Activated gamma-delta T cell (primary cell): Measurements from ENCODE around the gene STAMBPL1.

Experiments used
- DNase-seq: peaks from one replicate; lab custom pipeline; 2025; lab: John Stamatoyannopoulos, UW

Gene STAMBPL1

GRCh38 chr10:88893611-88894010 is 13.6 kb downstream of the STAMBPL1 start:
- no peak for DNase-seq

GRCh38 chr10:88895250-88895649 is 15.2 kb downstream of the STAMBPL1 start:
- no peak for DNase-seq

DNA sequence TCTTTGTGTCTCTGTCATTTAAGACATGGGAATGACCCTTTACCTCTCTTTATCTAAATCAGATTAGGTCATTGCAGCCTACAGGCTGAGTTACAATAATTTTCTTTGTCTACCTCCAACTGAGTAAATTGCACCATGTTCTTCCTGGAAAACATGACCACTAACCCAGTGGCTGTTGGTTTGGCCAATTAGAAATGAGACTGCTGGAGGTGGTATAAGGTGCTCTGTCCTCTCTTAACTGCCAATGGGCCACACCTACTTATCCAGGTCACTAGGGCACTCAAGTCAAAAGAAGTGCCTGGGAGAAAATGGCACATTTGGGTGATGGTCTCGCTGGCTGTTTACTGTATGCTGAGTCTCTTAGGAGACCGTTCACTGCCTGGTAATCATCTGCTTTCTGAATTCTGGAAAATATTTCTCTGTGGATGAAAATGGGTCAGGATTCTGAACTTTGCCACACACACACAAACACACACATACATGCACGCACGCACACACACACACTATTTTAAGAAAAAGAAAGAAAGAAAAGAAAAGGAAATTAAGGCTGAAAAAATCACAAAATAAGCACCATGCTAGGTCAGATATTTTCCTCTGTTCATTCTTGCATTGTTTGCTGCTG is 16.4 kb downstream of the STAMBPL1 start:
- DNase-seq = no peak

DNA sequence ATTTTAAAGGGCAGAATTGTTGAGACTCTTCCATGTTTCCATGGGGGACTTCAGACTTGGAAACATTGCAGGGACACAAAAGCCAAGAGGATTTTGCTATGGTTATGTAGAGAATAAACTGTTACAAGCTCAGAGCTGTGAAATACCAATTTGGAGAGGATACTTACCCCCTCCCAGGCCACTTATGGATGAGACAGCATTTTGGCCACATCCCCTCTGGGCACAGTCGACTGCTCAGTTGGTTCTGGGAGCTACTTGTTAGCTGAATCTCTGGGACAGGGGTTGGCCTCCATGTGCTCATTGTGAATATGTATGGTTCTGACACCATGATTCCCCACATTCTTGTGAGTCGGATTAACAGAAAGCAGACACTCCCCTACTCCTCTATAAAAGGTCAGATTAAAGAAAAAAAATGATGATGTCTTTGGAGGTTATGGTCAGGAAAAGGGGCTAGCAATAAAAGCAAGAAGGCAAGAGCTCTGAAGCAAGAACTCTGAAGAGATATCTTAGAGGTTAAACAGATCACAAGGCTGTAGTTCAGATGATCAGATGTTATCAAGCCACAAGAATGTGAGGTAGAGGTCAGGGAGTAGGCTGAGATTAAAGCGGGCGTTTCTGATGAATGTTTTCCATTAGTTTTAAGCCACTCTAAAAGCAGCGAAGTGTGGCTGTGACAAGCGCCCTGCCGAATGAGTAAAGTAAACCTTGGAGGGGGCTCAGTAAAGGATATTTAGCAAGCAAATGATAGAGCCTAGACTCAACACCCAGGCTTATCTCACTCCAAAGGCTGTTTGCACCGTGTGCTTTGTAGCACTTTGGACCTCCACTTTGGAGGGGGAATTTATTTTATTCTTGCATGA is 17.2 kb downstream of the STAMBPL1 start:
- no peak for DNase-seq

DNA sequence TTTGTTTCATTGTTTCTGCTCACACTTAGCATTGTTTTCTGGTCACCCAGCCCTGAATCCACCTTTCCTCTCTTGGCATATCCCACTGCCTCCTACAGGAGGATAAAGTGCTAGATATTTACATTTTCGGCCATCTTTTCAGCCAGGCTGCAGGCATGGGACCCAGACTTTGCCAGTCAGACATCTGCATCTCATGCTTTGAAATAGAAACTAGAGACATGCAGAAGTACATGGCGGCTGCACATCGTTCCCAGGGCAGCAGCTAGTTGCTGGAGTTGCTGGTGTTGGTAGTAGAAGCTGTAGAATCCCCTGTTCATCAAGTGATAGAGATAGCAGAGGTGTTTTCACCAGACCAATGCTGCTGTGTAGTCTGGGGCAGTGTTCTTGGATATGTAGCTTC is 18.7 kb downstream of the STAMBPL1 start:
- DNase-seq = no peak

DNA sequence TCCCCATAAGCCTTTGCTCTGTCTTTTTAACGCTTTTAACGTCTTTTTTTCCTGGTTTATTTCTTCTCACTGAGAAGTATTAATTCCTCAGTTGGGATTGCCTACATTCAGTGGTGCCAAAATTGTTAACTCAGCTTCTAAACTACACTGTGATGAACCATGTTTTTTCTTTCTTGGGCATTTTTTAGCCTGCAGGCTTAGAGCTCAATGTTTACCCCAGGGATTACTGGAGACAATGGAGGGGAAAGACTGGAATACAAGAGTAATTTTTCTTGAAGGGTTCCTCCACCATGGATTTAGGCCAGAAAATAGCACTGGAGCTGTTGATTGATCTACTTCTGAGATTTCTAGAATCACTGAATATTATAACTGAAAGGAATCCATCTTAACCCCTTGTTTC is 19.8 kb downstream of the STAMBPL1 start:
- no peak for DNase-seq

DNA sequence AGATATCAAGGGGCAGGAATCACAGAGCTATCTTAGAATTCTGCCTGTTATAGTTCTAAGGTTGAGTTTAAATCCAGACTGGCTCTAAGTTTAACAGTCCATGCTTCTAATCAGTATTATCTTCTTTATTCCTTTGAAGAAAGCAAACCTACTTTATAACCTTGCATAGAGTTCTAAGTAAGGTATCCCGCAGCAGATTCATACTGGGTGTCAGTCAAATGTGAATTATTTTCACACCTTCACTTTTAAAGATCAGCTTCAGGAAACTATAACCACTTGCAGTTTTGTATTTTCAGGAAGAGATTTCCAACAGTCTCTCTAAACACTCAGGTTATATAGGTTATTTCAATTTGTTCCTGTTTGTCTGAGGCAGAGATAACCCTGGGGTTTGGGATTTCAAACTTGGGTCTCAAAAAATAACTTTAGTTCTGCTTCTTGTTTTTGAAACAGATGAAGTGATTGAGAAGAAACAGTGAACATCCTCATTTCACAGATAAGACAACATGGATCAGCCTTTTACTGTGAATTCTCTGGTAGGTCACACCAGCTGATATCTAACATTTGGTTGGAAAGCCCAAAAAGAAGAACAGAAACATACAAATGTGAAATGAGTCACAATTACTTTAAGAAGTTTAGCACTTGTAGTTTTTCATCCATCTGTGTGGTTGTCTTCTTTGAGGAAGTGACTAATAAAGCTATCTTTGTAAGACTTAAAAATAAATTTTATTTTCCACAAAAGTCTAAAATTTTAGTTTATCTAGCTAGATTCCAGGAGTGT is 21.4 kb downstream of the STAMBPL1 start:
- no peak for DNase-seq

GRCh38 chr10:88901984-88902789 is 22.1 kb downstream of the STAMBPL1 start:
- DNase-seq = no peak

DNA sequence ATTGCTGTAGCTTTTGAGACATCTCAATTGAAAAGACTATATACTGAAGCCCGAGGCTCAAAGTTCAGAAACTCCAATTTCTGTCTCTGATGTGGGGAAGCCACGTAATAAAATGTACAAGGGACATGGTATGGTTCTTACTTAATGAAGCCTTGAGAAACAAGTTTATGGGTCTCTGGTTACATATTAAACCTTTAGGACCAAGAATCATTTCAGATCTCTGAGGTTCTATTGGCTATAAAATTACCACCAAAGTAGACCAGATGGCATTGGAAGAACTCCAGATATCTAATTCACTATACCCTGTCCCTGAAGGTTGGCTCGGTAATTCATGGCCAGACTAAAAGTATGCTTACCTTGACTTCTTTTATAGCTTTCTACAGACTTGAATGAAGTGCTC is 23.7 kb downstream of the STAMBPL1 start:
- DNase-seq = no peak

DNA sequence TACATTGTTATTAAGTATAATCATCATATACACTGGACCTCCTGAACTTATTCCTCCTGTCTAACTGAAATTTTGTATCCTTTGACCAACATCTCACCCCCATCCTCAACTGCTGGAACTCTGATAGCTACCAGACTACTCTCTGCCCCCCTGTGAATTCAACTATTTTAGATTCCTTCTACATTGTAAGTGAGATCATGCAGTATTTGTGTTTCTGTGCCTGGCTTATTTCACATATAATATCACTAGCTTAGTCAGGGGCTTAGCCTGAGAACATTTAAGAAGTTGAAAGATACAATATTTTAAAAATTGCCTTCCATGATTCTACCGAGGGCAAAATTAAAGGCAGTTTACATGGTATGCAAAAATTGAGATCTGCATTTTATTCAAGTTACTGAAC is 26.9 kb downstream of the STAMBPL1 start:
- no peak for DNase-seq

DNA sequence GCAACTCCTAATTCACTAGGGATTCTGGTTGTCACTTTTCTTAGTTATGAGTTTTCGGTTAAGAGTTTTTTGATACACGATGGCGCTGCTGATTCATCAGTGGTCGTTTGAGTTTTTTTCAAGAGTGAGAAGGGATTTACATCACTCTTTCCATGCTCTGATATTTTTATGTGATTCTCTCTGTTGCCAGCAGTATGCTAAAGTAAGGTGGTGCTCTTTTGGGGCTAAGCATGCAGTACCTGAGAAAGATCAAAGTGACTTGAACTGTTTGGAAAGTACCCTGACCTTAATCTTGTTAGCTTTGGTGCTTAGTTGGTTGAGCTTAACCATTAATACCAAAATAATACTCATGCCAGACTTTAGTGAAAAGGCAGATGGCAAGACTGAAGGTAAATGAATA is 28.1 kb downstream of the STAMBPL1 start:
- DNase-seq = no peak

DNA sequence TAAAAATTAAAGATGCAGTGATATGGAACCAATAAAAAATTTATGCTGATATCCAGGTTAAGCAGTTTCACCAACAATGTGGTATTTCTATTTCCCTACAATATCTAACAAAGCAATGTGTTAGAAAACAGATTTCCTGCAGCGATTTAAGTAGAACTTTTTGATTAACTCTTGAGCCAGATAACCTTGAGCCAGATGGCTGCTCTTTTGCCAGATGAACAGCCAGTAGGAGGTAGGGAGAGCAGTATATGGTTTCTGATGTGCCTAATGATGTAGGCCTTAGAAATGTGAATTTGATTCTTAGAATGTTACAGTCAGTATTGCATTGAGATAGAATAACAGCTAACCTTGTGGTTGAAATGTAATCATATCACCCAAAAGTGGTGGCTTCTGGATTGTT is 31.1 kb downstream of the STAMBPL1 start:
- no peak for DNase-seq

- no peak for DNase-seq
These were observed 31.8 kb downstream of the STAMBPL1 start for GRCh38 chr10:88911851-88912250.

DNA sequence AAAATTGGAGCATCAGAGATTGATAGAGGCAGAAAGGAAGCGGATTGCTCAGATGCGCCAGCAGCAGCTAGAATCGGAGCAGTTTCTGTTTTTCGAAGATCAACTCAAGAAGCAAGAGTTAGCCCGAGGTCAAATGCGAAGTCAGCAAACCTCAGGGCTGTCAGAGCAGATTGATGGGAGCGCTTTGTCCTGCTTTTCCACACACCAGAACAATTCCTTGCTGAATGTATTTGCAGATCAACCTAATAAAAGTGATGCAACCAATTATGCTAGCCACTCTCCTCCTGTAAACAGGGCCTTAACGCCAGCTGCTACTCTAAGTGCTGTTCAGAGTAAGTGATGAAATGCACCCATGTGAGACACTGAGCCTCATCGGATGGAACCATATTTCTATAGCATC is 33.1 kb downstream of the STAMBPL1 start:
- no peak for DNase-seq

DNA sequence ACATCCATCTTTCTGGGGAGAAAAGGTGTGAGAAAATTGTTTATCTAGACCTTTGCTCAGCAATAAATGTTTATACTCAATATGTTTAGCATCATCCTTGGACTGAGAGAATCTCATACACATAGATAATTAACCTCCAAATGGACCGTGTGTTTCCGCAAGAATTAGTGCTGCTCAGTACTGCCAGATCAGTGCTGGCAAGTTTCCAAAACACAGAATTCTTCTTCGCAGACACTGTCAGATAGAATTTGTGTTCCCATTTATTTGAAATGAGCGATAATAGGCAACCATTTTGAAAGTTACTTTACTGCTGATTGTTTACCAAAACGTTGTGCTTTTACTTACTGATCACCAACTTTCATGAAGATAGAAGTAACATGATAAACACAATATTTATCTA is 33.7 kb downstream of the STAMBPL1 start:
- no peak for DNase-seq

- no peak for DNase-seq
These were observed 35.7 kb downstream of the STAMBPL1 start for GRCh38 chr10:88915781-88916180.

DNA sequence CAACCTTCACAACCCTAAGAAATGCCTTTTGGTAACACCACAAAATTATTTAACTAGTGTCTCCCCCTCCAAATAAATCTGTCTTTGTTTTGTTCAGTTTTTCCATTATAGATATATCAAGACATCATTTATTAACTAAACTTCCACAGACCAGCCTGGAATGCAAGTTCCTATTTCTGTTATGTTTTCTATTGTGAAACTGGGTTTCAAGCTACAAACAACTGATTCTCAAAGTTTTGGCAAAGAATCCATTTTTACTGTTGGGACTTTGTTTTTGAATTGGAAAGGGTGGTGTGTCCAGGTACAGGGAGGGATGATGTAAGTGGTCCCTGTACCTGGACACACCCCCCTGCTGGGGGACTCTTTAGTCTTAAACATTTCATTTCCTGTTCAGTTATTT is 36.2 kb downstream of the STAMBPL1 start:
- DNase-seq = no peak

DNA sequence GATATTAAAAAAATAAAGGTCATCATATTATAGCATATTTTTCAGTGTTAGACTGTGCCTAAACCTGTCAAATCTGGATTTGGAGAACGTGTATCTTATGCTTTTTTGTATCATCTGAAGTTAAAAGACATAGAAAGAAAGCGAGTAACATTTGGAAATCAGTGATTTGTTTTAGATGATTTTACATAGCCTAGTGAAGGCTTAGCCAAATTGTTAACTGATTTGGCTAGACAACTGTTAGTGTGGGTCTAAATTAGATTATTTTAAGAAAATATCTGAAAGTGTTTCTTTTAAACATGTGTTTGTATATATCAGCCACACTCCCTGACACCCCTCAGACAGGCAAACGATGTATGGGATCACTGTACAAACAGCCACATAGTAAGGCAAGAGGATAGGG is 36.9 kb downstream of the STAMBPL1 start:
- no peak for DNase-seq

GRCh38 chr10:88918191-88918905 is 38.3 kb downstream of the STAMBPL1 start:
- DNase-seq = no peak

GRCh38 chr10:88919041-88919440 is 39.0 kb downstream of the STAMBPL1 start:
- no peak for DNase-seq

GRCh38 chr10:88920198-88920597 is 40.2 kb downstream of the STAMBPL1 start:
- DNase-seq = no peak
